Neural progenitor cell (in vitro differentiated cells): Measurements from ENCODE around the gene TP63.

Experiments
- CTCF ChIP-seq: fragments of 200-600 bp; sonication (generic); IDR thresholded peaks from 2 replicates; pipeline ENCODE4 v1.5.1; 2017; ENCODE audit warnings: antibody characterized with exemption, mild to moderate bottlenecking
- EZH2 ChIP-seq: fragments of 200-600 bp; sonication (generic); IDR thresholded peaks from 2 replicates; pipeline ENCODE4 v1.6.1; 2017; ENCODE audit warnings: antibody characterized with exemption, mild to moderate bottlenecking, moderate library complexity
- EZH2phosphoT487 ChIP-seq: fragments of 200-600 bp; sonication (generic); IDR thresholded peaks from 2 replicates; pipeline ENCODE4 v1.6.1; 2017; ENCODE audit warnings: antibody characterized with exemption

- TF ChIP-seq CTCF (no peak), EZH2 (no peak), EZH2phosphoT487 (no peak)
Observed at GRCh38 chr3:189590223-189590622, 41.0 kb upstream of the TP63 start.
